Ovary (tissue), 9 donors: Measurements from ENCODE around the gene COQ9. TPM values are rescaled to one million over a fixed set of nuclear protein-coding genes. Genes with fewer than 3 reads are reported as not detected.

Source experiments
- DNase-seq, 5 donors: peaks; one replicate each; pipeline ENCODE4 v3.0.0-alpha.2; 2019 to 2020
- H3K27ac ChIP-seq, 2 donors: fragments of 200-600 bp; one replicate each; pipeline versions ENCODE4 v1.5.1 to v1.8.0; 2019 to 2022
- H3K27me3 ChIP-seq: fragments of 200-600 bp; one replicate; pipeline ENCODE4 v1.8.0; 2022
- H3K36me3 ChIP-seq: fragments of 200-600 bp; sonication (generic); one replicate; pipeline ENCODE4 v1.5.1; 2019
- H3K4me1 ChIP-seq: one replicate; pipeline ENCODE4 v1.8.1; 2013; ENCODE audit warnings: mild to moderate bottlenecking, moderate library complexity; ENCODE audit not compliant: insufficient read depth
- H3K4me3 ChIP-seq: fragments of 200-600 bp; sonication (generic); one replicate; pipeline ENCODE4 v1.5.1; 2017
- H3K9me3 ChIP-seq, 2 donors: fragments of 200-600 bp in 1 of 2; sonication (generic) in 1 of 2; one replicate each; pipeline versions ENCODE4 v1.5.1 to v1.8.1; 2013 to 2019; ENCODE audit warnings: mild to moderate bottlenecking in 1 of 2, moderate library complexity in 1 of 2
- EP300 ChIP-seq: sonication (generic); formaldehyde crosslinking; IDR thresholded peaks from one replicate; pipeline ENCODE4 v1.6.1; 2017; ENCODE audit warnings: antibody characterized with exemption
- POLR2A ChIP-seq: fragments of 450-650 bp; IDR thresholded peaks from one replicate; pipeline ENCODE4 v1.6.1; 2017; ENCODE audit warnings: antibody characterized with exemption, mild to moderate bottlenecking, moderate library complexity
- WGBS, 3 donors: extraction: QIAGEN DNeasy Blood & Tissue Kit in 1 of 3; methylation state at CpG; one replicate each; pipeline versions ENCODE4 v1.1.5 to v1.1.7; 2013 to 2017; 5-methylcytosine and 5-hydroxymethylcytosine counted together
- intact Hi-C, 4 donors: fragments of 100-400 bp; cut with DNase I; formaldehyde crosslinking; loops; one replicate each; pipeline versions ENCODE4 v1.11.0 to v1.15.1; 2022 to 2023
- polyA plus RNA-seq, 2 donors: library from polyadenylated mRNA; stranded (reverse); fragments of 200-250 nt in 1 of 2; fragments of 350-450 nt in 1 of 2; fragmentation: Illumina TruSeq in 1 of 2; extraction: RNeasy Lipid Tissue Mini Kit (QIAGEN cat#74804) in 1 of 2; gene quantifications; one replicate each; pipeline ENCODE4 v1.2.3, GENCODE V29; 2013 to 2014
- total RNA-seq, 7 donors: library from RNA; depleted of rRNA in 2 of 7; stranded (reverse); fragments of >200 nt in 2 of 7; fragmentation: NEBNext Ultra II Directional in 3 of 7; extraction: Animal tissue kit (Norgen Biotek cat#: 25700) in 3 of 7; gene quantifications; one replicate each; pipeline versions ENCODE4 v1.1.0 to v1.2.4, GENCODE V29; 2016 to 2023
- TF ChIP-seq, protein P1 (sequence below), 3 donors: fragments of 450-650 bp in 2 of 3; fragments of 200-600 bp in 1 of 3; IDR thresholded peaks; one replicate each; pipeline versions ENCODE4 v1.5.1 to v1.8.0; 2016 to 2022; ENCODE audit warnings: antibody characterized with exemption in 3 of 3, mild to moderate bottlenecking in 1 of 3
- donor health status: DM: no; HTN: no; CAD: no; lungs with moderate emphysema.
- donor health status: DM: no; HTN: no; CAD: no.
- donor health status: Bipolar disorder and iron deficiency.
- donor health status: DM: yes; HTN: yes; CAD: no.
- donor health status: DM: no; HTN: no; CAD: no.
- donor health status: DM: yes; HTN: yes; CAD: no.

Gene COQ9
- total and polyA plus RNA-seq, 9 donors, result 24.4 to 68.8 (median 30.1) TPM

DNA sequence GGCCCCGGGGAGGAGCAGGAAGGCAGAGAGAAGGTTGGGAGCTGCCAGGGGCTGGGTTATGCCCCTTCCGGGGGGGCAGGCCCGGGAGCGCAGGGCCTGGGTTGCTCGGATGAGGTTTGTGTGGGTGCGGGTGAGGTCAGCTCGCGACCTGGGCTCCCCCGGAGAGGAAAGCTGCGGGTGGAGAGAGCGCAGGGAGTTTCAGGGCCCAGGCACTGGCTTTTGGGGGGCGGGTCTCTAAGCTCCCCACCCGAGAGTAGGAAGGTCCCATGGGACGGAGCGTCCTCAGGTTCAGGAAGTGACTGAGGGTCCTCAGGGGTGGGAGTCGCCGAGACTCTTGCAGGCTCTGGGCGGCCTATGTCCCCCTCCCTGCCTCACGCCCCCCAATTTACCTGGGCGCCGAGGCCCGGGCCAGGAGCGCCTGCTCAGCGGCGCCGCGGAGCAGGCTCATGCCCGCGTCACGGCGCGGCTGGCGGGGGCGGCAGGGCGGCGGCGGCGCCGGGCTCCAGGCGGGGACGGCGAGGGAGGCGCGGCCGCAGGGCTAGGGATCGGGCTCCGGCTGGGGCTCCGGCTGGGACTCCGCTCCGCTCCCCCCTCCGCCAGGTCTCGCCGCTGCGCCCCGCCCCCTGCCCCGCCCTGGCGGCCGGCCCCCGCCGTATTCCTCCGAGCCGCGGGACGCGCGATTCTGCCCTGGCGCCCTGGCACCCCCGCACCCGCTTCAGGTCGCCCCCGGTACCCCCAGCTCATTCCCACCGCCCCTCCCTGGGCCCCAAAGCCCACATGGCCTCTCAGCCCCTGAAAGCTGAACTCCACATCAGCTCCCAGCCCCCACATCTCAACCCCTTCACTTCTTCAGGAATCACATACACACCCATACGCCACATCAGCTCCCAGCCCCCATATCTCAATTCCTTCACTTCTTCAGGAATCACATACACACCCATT, 38.9 kb downstream of the COQ9 start, which contains the start of gene DOK4:
Gene DOK4 (minus strand): TSS at position 578 of the 942 bp plus-strand sequence. CDS start 6,986 bp downstream, outside the sequence.
- peak; percentile 80 to 91 (median 87) for DNase-seq
- no peaks in the 10 kb centered on the region for H3K36me3 ChIP-seq
- peak within 1 kb of the TSS; percentile 58 to 83 for H3K27ac ChIP-seq
- H3K27me3 ChIP-seq, result no peaks in the 10 kb centered on the region
- H3K4me3 ChIP-seq, result peak within 1 kb of the TSS; percentile 41
- 1 to 2% (median 1%) methylated on average over 27 to 73 of the region's 73 CpGs for WGBS, 3 donors
- H3K4me1 ChIP-seq, result peaks cover 8% of the 10 kb centered on the region
- H3K9me3 ChIP-seq, result no peaks in the 10 kb centered on the region
- intact Hi-C loops, result no loop called here
- no peak for TF ChIP-seq POLR2A
- no peak for TF ChIP-seq EP300
- TF ChIP-seq, protein P1, sequence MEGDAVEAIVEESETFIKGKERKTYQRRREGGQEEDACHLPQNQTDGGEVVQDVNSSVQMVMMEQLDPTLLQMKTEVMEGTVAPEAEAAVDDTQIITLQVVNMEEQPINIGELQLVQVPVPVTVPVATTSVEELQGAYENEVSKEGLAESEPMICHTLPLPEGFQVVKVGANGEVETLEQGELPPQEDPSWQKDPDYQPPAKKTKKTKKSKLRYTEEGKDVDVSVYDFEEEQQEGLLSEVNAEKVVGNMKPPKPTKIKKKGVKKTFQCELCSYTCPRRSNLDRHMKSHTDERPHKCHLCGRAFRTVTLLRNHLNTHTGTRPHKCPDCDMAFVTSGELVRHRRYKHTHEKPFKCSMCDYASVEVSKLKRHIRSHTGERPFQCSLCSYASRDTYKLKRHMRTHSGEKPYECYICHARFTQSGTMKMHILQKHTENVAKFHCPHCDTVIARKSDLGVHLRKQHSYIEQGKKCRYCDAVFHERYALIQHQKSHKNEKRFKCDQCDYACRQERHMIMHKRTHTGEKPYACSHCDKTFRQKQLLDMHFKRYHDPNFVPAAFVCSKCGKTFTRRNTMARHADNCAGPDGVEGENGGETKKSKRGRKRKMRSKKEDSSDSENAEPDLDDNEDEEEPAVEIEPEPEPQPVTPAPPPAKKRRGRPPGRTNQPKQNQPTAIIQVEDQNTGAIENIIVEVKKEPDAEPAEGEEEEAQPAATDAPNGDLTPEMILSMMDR (IDR thresholded peaks at IDR 0.05), result no peak

DNA sequence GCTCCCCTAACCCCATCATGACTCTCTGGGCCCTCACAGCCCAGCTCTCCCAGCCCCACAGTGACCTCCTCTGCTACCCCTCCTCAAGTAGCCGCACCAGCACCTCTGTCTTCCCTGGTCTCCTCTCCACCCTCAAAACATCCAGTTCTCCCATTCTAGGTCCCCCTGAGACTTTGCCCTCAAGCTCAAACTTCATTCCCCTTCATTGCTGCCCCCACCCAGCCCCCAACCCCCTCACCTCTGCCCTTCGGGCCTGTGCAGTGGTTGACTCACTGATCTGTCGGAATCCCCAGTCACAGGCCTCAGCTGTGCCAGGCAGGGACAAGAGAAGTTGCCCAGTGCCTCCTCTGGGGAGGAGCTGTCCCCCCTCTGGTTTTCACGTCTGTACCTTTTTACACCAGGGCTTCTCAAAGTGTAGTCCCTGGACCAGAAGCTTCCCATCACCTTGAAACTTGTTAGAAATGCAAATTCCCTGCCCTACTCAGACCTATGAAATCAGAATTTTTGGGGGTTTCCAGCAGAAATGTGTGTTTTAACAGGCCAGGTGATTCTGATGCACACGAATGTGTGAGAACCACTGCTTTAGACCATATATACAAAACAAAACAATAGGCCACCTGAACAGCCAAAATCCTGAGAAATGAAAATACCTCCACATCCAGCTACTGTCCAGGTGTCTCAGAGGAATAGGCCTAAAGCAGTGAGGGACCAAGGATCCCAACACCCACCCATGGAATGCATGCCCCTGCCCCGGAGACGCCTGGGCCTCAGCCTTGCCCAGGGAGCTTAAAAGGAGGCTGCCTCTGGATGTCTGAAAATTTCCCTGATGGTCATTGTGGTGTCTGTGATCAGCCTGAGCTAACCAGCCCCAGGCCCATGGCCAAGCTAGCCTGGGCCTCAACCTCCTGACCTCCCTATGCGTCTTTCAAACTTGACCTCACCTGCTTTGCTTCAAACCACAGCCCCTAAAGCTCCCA, 39.9 kb downstream of the COQ9 start:
- TF ChIP-seq POLR2A (no peak), EP300 (no peak)
- TF ChIP-seq, protein P1 (IDR thresholded peaks at IDR 0.05), result no peak
- H3K27me3 ChIP-seq, result no peaks in the 10 kb centered on the region
- H3K36me3 ChIP-seq, result no peaks in the 10 kb centered on the region
- intact Hi-C loops, result no loop called here
- WGBS, 3 donors, result 81 to 82% (median 81%) methylated on average over 8 of the region's 8 CpGs
- peak overlapping the region; percentile 37 to 83 for H3K27ac ChIP-seq
- peaks cover 8% of the 10 kb centered on the region for H3K4me1 ChIP-seq
- peak overlapping the region; percentile 41 for H3K4me3 ChIP-seq
- H3K9me3 ChIP-seq, result no peaks in the 10 kb centered on the region
- no peak for DNase-seq

DNA sequence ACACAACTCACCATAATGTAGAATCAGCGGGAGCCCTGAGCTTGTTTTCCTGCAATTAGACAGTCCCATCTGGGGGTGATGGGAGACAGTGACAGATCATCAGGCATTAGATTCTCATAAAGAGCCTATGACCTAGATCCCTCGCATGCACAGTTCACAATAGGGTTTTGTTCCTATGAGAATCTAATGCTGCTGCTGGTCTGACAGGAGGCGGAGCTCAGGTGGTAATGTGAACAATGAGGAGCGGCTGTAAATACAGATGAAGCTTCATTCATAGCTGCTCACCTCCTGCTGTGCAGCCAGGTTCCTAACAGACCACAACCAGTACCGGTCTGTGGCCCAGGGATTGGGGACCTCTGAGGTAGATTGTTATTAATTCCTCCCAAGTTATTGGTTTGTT, 42.0 kb downstream of the COQ9 start:
- 94 to 96% (median 95%) methylated on average over 5 of the region's 5 CpGs for WGBS, 3 donors
- peaks cover 8% of the 10 kb centered on the region for H3K4me1 ChIP-seq
- no peak for TF ChIP-seq POLR2A
- TF ChIP-seq EP300, result no peak
- TF ChIP-seq, protein P1 (IDR thresholded peaks at IDR 0.05), result no peak
- no peak overlapping the region for H3K4me3 ChIP-seq
- intact Hi-C loops, result no loop called here
- H3K9me3 ChIP-seq, result no peaks in the 10 kb centered on the region
- H3K27me3 ChIP-seq, result no peaks in the 10 kb centered on the region
- no peak overlapping the region for H3K27ac ChIP-seq
- DNase-seq, result no peak
- no peaks in the 10 kb centered on the region for H3K36me3 ChIP-seq

DNA sequence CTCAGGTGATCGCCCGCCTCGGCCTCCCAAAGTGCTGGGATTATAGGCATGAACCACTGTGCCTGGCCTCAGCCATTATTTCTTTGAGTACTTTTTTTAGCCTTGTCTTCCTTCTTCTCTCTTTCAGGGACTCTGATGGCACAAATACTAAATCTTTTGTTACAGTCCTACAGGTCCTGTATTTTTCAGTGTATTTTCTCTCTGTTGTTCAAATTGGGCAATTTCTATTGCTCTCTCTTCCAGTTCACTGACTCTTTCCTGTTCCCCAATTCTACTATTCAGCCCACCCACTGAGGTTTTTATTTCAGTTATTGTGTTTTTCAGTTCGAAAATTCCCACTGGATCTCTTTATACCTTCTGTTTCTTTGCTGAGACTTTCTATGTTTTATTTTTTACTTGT, 46.5 kb downstream of the COQ9 start:
- no peak for DNase-seq
- H3K4me1 ChIP-seq, result no peaks in the 10 kb centered on the region
- H3K27ac ChIP-seq, result no peak overlapping the region
- H3K9me3 ChIP-seq, result no peaks in the 10 kb centered on the region
- no peak overlapping the region for H3K4me3 ChIP-seq
- H3K36me3 ChIP-seq, result no peaks in the 10 kb centered on the region
- no peaks in the 10 kb centered on the region for H3K27me3 ChIP-seq
- no peak for TF ChIP-seq EP300
- TF ChIP-seq, protein P1 (IDR thresholded peaks at IDR 0.05), result no peak
- no peak for TF ChIP-seq POLR2A
- intact Hi-C loops, result no loop called here
- 83 to 89% (median 88%) methylated on average over 4 of the region's 4 CpGs for WGBS, 3 donors
